AG08396 (cell line): ENCODE data around the gene CLGN.
"Not testable (repeated sequence)": the region's sequence is repeated elsewhere in the genome, so short reads cannot be mapped to it uniquely, and the experiment has no call there.

Experiments
- DNase-seq: peaks from one replicate; pipeline ENCODE4 v3.0.0; 2012; ENCODE audit warnings: low spot score, mixed read lengths

CLGN gene, protein sequence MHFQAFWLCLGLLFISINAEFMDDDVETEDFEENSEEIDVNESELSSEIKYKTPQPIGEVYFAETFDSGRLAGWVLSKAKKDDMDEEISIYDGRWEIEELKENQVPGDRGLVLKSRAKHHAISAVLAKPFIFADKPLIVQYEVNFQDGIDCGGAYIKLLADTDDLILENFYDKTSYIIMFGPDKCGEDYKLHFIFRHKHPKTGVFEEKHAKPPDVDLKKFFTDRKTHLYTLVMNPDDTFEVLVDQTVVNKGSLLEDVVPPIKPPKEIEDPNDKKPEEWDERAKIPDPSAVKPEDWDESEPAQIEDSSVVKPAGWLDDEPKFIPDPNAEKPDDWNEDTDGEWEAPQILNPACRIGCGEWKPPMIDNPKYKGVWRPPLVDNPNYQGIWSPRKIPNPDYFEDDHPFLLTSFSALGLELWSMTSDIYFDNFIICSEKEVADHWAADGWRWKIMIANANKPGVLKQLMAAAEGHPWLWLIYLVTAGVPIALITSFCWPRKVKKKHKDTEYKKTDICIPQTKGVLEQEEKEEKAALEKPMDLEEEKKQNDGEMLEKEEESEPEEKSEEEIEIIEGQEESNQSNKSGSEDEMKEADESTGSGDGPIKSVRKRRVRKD

DNA sequence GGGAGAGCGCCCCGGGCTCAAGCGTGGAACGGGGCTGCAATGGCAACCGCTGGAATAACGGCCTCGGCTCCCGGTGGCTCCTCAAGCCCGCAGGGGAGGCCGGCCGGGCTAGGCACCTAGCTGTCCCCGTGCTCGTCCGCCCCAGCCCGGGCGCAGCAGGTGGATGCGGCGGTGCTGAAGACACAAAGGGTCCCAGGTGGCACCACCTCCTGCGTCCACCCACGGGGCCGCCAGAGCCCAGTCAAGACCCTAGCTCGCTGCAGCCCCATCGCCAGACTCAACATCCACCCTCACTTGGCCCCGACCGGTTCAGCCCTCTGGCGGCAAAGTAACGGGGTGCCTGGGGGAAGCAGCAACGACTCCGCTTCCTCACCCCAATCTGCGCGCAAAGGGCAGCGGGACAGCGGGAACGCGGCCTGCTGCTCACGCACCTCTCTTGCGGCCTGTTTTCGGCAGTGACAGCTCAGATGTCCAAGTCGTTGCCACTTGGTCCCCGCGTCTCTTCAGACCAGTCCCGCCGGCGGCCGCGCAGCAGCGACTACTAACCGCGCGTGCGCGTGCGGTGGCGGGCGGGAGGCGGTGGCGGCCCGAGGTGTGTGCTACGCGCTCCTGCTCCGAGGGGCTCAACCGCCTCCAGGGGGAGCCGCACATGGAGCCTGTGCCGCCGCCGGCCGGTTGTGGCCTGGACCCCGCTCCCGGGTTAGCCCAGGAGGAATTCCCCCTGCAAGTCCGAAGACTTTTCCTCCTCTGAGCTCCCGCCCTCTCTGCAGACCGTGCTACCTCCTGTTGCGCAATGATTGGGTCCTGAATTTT lies at the start of gene CLGN:
CLGN (minus strand) TSS at position 543 of the 813 bp plus-strand sequence. CDS start 14,570 bp downstream, outside the sequence.
- DNase-seq, result peak; percentile 74

GRCh38 chr4:140472156-140472555 lies 44.7 kb upstream of the CLGN start:
- no peak for DNase-seq

DNA sequence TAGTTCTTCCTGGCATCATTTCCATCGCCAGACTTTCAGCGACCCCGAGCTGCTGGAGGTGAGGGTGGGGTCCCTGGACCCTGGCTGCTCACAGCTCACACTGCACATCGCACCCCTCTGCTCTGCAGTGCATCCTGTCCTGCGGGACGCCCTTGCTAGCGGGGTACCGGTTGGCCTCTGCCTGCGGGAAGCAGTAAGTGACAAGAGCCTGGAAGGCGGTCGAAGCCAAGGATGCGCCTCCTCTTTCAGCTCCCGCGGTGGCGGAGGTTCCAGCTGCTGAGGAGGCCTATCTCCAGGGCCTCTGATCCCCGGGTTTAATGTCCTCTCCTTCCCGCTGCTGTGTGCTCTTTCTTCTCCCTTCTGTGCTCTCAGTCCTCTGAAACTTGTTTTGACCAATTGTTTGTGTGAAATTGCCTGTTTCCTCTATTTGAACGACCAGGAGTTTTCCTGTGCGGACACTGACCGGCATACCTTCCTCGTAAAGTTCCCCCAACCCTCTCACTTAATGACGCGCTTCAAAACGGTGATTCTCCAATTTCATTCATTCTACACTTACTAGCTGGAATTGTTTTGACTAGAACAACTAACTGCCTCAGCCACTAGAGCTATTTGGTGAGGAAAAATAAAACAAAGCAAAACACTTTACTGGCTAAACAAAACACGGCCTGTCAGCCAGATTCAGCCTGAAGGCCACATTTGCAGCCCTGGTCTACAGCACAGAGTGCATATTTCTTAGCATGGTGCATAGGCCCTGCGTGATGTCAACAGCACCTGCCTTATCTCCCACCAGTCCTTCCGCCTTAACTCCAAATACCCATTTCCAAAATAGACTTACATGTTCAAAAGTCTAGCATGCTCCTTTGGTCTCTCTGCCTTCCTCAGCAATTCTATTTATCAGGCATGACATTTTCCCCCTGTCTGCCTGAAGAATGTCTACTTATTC lies 42.6 kb upstream of the CLGN start:
- no peak for DNase-seq

- DNase-seq, result no peak
These were observed 38.7 kb upstream of the CLGN start for GRCh38 chr4:140466146-140466545.

DNA sequence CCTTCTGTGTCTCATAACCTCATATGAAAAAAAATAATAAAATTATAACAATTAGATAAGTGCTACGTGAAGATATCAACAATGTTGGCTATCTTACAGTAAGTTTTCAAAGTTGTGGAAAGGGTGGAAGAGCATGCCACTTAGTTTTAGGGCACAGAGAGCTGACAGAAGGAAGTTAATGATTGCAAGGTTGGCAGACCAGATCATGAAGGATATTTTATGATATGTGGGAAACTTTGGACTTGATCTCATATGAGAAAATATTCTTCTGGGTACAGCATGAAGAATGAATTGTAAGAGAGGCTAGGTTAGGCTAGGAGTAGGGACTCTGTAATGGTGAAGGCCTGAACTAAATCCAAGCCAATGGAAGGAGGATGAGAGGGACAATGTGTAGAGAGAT lies 36.2 kb upstream of the CLGN start:
- no peak for DNase-seq

DNA sequence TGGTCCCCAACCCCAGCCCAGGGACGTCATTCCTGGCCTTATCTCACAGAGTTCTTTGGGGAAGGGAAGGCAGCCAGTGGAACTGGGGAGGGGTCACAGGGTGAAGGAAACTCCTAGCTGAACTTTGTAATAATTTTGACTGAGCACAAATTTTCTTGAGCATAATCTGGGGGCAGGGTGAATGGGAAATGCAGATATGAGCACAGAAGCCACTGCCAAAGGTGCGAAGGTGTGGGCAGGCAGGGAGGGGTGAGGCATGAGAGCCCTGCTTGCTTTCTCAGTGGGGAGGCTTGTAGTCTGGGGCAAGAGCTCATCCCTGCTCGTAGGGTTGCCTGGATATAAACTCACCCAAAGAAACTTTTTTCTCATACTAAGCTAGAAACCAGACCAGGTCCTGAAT lies 35.7 kb upstream of the CLGN start:
- DNase-seq, result no peak

DNA sequence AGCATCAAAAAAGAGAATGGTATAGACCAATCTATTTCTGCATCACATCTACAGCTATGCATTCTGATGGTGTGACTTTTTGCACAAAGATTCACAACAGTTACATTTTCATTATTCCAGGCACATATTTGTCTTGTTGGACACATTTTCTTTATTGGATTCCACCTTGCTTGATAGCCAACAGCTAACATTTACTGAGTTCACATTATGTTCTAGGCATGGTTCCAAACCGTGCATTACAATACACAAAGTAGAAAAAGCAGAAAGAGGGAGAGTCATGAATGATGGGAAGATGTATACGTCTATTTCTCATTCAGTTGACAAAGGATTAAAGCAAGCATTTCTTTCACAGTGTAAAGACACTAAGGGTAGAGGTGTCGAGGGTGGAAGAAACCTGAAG lies 22.9 kb upstream of the CLGN start:
- DNase-seq, result no peak

DNA sequence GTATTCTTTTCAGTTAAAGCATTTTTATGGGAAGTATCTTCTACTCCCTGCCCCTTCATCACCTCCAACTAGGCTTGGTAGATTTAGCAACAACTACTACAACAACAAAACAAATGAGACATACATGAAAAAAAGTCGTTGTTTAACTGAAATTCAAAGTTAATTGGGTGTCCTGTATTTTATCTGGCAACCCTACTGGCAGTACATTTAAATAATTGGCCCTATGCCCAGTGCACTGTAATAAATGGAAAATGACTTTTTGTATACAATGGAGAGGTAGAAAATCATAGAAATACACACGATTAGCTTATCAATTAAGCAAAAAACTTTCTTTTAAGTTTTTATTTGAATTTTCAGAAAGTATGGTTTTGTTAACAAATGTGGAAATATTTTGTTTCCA lies 21.4 kb upstream of the CLGN start:
- DNase-seq, result no peak

DNA sequence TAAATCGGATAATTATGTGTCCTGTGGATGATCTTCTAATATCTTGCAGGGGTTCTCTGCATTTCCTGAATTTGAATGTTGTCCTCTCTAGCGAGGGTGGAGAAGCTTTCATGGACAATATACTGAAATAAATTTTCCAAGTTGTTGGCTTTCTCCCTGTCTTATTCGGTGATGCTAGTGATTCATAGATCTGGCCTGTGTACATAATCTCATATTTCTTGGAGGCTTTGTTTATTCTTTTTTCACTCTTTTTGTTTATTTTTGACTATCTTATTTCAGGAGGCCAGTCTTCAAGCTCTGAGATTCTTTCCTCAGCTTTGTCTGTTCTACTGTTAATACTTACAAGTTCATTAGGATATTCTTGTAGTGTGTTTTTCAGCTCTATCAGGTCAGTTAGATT lies 20.7 kb upstream of the CLGN start:
- no peak for DNase-seq

DNA sequence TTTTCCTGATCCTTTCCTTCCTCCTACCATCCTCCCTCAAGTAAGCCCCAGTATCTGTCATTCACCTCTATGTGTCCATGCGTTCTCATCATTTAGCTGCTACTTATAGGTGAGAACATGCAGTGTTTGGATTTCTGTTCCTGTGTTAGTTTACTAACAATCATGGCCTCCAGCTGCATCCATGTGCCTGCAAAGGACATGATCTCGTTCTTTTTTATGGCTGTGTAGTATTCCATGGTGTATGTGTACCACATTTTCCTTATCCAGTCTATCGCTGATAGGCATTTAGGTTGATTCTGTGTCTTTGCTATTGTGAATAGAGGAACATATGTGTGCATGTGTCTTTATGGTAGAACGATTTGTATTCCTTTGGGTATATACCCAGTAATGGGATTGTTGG lies 16.9 kb upstream of the CLGN start:
- not testable (repeated sequence) for DNase-seq

GRCh38 chr4:140439644-140440142 lies 12.2 kb upstream of the CLGN start:
- DNase-seq, result no peak

DNA sequence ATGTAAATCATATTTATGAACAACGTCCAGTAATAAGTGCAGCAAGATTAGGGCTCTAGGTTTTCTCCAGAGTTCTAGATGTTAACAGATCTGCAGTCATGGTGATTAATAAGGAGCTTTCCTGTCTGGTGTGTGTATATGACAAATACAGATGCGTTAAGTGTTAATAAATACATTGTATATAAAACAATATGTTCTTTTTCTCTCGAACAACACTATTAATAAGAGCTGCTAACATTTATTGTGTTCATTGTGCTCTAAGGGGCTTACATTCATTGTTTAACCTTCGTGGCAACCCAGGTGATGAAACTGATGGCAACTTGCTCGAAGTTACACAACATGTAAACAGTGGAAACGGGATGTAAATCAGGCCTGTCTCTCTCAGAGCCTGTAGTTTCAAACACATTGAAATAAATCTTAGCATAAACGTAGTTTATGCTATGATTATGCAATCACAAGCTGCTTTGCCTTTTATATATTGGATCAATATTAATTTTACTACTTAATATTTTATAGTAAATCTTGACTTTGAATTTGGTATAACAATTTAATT lies 547 bp upstream of the CLGN start:
- no peak for DNase-seq

GRCh38 chr4:140426610-140427105 lies 790 bp downstream of the CLGN start:
- DNase-seq, result no peak

GRCh38 chr4:140423106-140423505 lies 4.3 kb downstream of the CLGN start:
- no peak for DNase-seq

- not testable (repeated sequence) for DNase-seq
These were observed 14.1 kb downstream of the CLGN start for GRCh38 chr4:140413130-140413969.

DNA sequence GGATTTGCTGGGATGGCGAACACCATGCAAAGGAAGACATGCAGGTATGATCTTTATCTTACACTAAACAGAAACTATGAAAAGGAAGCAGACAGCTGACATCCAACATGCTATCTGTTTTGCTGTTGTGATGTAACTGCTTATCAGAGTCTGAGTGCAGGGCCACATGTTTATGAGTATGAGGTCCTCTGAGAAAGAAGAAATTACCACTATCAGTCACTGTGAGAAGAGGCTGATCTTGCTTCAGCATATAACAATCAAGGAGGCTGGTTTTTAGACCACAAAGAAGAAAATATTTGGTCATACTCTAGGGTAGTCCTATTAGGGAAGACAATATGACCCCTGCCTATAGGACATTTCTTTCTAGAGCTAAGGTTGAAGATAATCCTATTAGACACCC lies 18.5 kb downstream of the CLGN start:
- DNase-seq, result no peak

- DNase-seq, result no peak
These were observed 21.2 kb downstream of the CLGN start for GRCh38 chr4:140406292-140406691.

- no peak for DNase-seq
These were observed 27.3 kb downstream of the CLGN start for GRCh38 chr4:140400111-140400510.

GRCh38 chr4:140395668-140396067 lies 31.8 kb downstream of the CLGN start:
- DNase-seq, result no peak

GRCh38 chr4:140388015-140388414 lies 39.4 kb downstream of the CLGN start:
- DNase-seq, result no peak
